Psoas muscle (tissue), 8 donors: ENCODE data around the gene RPL22. TPM values are rescaled to one million over a fixed set of nuclear protein-coding genes. Genes with fewer than 3 reads are reported as not detected.

Experiments used
- ATAC-seq, 4 donors: fragments of 200-7000 bp; cut with Tn5 transposase; one replicate each; pipeline ENCODE4 v1.9.1; 2020; ENCODE audit warnings: moderate library complexity in 3 of 4, mild to moderate bottlenecking in 2 of 4
- DNase-seq, 2 donors: peaks; one replicate each; pipeline ENCODE4 v3.0.0-alpha.2; 2020
- H3K27ac ChIP-seq: fragments of 200-600 bp; one replicate; pipeline ENCODE4 v1.8.0; 2022
- H3K27me3 ChIP-seq, 3 donors: fragments of 200-600 bp in 1 of 3; one replicate each; pipeline versions ENCODE4 v1.6.1 to v1.8.0; 2013 to 2022; ENCODE audit warnings: low read length in 2 of 3, mild to moderate bottlenecking in 2 of 3, moderate library complexity in 1 of 3; ENCODE audit not compliant: insufficient read depth in 3 of 3
- H3K36me3 ChIP-seq, 2 donors: fragments of 200-600 bp in 1 of 2; one replicate each; pipeline versions ENCODE4 v1.6.1 to v1.8.0; 2013 to 2022; ENCODE audit warnings: low read depth in 1 of 2, mild to moderate bottlenecking in 1 of 2, moderate library complexity in 1 of 2; ENCODE audit not compliant: insufficient read depth in 1 of 2
- H3K4me1 ChIP-seq: fragments of 200-600 bp; one replicate; pipeline ENCODE4 v1.8.0; 2022
- H3K4me3 ChIP-seq: fragments of 200-600 bp; one replicate; pipeline ENCODE4 v1.8.0; 2022; ENCODE audit warnings: mild to moderate bottlenecking
- H3K9me3 ChIP-seq: fragments of 200-600 bp; one replicate; pipeline ENCODE4 v1.8.0; 2022
- WGBS, 3 donors: extraction: QIAGEN DNeasy Blood & Tissue Kit; methylation state at CpG; one replicate each; pipeline versions ENCODE4 v1.1.6 to v1.1.7; 2013; 5-methylcytosine and 5-hydroxymethylcytosine counted together
- intact Hi-C, 2 donors: fragments of 100-400 bp; cut with DNase I; formaldehyde crosslinking; loops; one replicate each; pipeline versions ENCODE4 v1.11.0 to v1.14.2; 2022
- polyA plus RNA-seq, 3 donors: library from polyadenylated mRNA; stranded (reverse); fragments of 200-250 nt; gene quantifications; one replicate each; pipeline ENCODE4 v1.2.3, GENCODE V29; 2013
- total RNA-seq, 4 donors: library from RNA; stranded (reverse); fragmentation: NEBNext Ultra II Directional in 2 of 4; extraction: Animal tissue kit (Norgen Biotek cat#: 25700) in 2 of 4; gene quantifications; one replicate each; pipeline versions ENCODE4 v1.2.1 to v1.2.4, GENCODE V29; 2021 to 2023
- TF ChIP-seq, protein P1 (sequence below): fragments of 200-600 bp; IDR thresholded peaks from one replicate; pipeline ENCODE4 v1.8.0; 2022; ENCODE audit warnings: antibody characterized with exemption
- donor health status: healthy with polysubstance abuse.
- donor health status: DM: no; HTN: no; CAD: no; lungs with moderate emphysema.
- donor health status: Bipolar disorder and iron deficiency.
- donor health status: healthy.
- donor health status: DM: yes; HTN: yes; CAD: no.
- donor health status: DM: no; HTN: no; CAD: no.
- donor health status: DM: no; HTN: no; CAD: no.
- donor health status: DM: yes; HTN: yes; CAD: no.

Gene RPL22
- total and polyA plus RNA-seq, 7 donors: 285 to 417 (median 313) TPM

DNA sequence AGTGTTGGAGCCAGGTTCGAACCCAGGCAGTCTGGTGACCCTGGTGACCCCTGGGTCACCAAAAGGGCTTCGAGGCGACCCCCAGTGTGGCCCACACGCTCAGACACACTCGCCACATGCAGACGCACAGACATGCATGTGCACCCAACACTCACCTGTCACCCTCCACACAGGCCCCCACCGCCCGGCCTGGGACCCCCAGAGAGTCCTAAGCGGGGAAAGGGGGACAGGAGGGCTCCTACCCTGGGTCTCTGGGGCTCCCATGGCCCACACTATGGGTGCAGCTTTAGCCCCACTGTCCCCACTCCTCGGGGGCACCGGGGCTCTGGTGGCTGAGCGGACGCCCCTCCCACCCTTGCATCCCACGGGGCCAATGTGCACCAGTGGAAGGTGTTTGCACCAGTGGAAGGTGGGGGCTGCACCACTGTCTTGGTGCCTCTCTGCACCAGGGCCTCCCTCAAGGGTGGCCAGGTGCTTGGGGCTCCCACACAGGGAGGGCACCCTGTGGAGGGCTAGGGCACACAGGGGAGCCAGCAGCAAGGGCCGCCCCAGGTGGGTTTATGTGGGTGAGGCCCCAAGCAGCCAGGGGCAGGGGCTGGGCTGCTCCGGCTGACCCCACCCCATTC, 29.2 kb downstream of the RPL22 start:
- H3K4me1 ChIP-seq: no peaks in the 10 kb centered on the region
- no peak overlapping the region for H3K27ac ChIP-seq
- no peaks in the 10 kb centered on the region for H3K9me3 ChIP-seq
- ATAC-seq (no peak), DNase-seq (no peak)
- 74 to 80% (median 78%) methylated on average over 16 of the region's 16 CpGs for whole genome bisulfite sequencing, 3 donors
- H3K4me3 ChIP-seq: no peak overlapping the region
- TF ChIP-seq, protein P1, sequence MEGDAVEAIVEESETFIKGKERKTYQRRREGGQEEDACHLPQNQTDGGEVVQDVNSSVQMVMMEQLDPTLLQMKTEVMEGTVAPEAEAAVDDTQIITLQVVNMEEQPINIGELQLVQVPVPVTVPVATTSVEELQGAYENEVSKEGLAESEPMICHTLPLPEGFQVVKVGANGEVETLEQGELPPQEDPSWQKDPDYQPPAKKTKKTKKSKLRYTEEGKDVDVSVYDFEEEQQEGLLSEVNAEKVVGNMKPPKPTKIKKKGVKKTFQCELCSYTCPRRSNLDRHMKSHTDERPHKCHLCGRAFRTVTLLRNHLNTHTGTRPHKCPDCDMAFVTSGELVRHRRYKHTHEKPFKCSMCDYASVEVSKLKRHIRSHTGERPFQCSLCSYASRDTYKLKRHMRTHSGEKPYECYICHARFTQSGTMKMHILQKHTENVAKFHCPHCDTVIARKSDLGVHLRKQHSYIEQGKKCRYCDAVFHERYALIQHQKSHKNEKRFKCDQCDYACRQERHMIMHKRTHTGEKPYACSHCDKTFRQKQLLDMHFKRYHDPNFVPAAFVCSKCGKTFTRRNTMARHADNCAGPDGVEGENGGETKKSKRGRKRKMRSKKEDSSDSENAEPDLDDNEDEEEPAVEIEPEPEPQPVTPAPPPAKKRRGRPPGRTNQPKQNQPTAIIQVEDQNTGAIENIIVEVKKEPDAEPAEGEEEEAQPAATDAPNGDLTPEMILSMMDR: no peak
- intact Hi-C loops: loop anchor here in 1 of 2 donors (10.0 kb wide), 1 partner anchor 125 kb away; the partner anchor contains the start of gene KCNAB2
- no peaks in the 10 kb centered on the region for H3K36me3 ChIP-seq
- H3K27me3 ChIP-seq: peaks cover 0 to 33% (median 27%) of the 10 kb centered on the region in 3 donors

DNA sequence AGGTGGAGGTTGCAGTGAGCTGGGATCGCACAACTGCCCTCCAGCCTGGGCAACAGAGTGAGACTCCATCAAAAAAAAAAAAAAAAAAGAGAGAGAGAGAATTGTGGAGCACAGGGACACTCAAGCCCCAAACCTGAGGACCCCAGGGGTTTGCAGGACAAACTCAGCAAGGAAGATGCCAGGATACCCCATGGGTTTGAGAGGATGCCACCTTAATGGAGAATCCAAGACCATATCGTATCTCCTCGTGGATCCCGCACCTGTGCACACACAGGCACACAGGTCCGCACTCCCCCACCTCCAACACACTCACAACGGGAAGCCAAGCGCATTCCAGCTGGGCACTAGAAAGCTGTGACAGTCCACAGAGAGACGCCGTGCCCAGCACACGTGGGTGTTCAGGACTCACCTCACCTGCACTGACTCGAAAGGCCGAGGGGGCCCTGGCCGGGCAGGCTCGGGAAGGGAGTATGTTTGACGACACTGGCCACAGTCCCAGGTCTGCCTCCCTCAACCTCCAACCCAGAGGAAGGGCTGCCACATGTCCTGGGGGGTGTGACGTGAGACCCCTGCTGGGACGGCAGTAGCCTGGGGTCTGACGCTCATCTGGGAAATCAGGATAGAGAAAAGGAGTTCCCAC, 30.3 kb downstream of the RPL22 start:
- Histone ChIP-seq H3K4me3 (no peak overlapping the region), H3K4me1 (no peaks in the 10 kb centered on the region), H3K27ac (no peak overlapping the region), H3K9me3 (no peaks in the 10 kb centered on the region), H3K27me3 (peaks cover 0 to 43% (median 27%) of the 10 kb centered on the region in 3 donors), H3K36me3 (no peaks in the 10 kb centered on the region)
- intact Hi-C loops: no loop called here
- WGBS, 3 donors: 67 to 71% (median 69%) methylated on average over 18 of the region's 18 CpGs
- ATAC-seq (no peak), DNase-seq (no peak)
- TF ChIP-seq, protein P1: no peak

DNA sequence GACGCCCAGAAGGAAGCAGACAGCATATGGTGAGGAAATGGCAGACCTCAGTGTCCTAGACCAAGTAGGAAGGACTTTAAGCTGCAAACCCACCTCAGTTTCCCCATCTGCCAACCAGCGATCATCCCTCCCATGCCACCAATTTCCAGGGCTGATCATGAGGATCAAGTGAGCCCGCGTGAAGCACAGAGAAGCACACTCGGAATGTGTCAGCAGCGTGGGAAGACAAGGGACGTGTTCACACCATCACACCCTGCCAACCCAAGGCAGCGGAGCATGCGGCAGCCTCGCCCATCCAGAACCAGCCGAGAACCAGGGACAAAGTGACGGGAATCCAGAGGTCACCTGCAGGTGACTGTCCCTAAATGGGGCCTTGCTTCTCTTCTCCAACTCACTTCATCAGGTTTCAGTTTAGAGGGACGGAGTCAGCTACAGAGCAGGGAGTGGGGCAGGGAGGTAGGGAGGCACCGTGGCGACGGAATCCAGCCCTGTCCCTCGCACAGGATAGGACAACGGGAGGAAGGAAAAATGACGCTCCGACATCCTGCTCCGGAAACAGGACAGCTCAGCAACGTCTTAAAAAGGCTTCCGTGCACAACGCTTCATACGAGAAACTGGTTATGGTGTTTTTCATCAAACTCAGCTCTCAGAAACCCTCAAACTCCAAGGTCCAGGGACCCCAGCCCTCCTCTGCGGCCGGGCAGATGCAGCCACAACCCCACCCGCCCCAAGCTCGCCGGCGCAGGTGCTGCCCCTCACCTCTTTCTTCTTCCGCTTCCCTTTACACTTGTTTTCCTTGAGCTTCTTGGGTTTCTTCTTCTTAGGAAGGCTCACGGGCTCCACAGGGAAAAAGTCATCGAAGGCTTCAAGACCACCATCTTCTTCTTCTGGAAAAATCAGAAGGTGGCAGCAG, 31.7 kb downstream of the RPL22 start:
- H3K4me1 ChIP-seq: no peaks in the 10 kb centered on the region
- peaks cover 0 to 52% (median 22%) of the 10 kb centered on the region in 3 donors for H3K27me3 ChIP-seq
- H3K36me3 ChIP-seq: no peaks in the 10 kb centered on the region
- intact Hi-C loops: no loop called here
- no peaks in the 10 kb centered on the region for H3K9me3 ChIP-seq
- 70 to 72% (median 72%) methylated on average over 34 of the region's 34 CpGs for WGBS, 3 donors
- H3K27ac ChIP-seq: no peak overlapping the region
- TF ChIP-seq, protein P1: no peak
- DNase-seq (no peak), ATAC-seq (no peak)
- no peak overlapping the region for H3K4me3 ChIP-seq

DNA sequence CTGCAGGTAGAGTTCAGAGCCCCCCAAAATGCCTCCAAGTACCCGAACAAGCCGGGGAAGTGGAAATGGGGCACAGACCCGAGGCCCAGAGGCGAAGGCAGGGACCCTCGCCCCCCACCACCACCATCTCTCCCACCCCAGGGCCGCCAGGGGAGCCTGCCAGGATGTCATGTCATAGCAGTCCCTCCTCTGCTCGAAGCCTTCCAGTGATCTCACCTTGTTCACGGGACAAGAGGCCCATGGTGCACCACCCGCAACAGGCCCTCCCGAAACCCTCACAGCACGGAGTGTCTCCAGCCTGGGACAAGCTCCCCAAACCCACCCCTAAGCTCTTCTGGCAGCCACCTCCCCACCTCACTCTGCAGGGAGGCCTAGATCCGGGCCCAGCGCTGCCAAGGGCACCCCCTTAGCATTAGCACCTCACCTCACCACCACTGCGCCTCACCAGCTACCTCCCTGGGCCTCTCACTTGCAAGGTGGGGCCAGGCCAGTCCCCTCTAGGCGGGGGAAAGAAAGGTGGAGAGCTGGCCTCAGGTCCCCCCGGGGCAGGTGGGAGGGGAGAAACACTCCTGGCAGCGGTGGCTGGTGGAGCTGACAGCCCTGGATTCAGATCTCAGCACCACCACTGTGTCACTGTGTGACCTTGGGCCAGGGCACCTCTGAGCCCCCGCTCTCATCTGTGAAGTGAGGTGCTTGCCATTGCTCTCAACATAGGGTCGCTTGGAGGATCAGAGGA, 32.6 kb downstream of the RPL22 start:
- Histone ChIP-seq H3K4me3 (no peak overlapping the region), H3K27me3 (peaks cover 0 to 57% (median 20%) of the 10 kb centered on the region in 3 donors), H3K36me3 (no peaks in the 10 kb centered on the region), H3K4me1 (no peaks in the 10 kb centered on the region), H3K9me3 (no peaks in the 10 kb centered on the region), H3K27ac (no peak overlapping the region)
- 73 to 78% (median 78%) methylated on average over 17 to 19 of the region's 19 CpGs for WGBS, 3 donors
- ATAC-seq (no peak), DNase-seq (no peak)
- intact Hi-C loops: no loop called here
- TF ChIP-seq, protein P1: no peak
